SK-N-SH treated with all-trans-retinoic acid at 6 μM for 48 hours (cell line): Measurements from ENCODE around the gene FAM171A1.

ENCODE experiments used
- ARNTL ChIP-seq: fragments of 450-650 bp; formaldehyde crosslinking; IDR thresholded peaks from 2 replicates; pipeline ENCODE4 v1.5.0; 2020; ENCODE audit warnings: low read depth, mild to moderate bottlenecking, moderate library complexity, borderline replicate concordance
- PATZ1 ChIP-seq: fragments of 250-450 bp; sonication (Bioruptor Pico); IDR thresholded peaks from 2 replicates; pipeline ENCODE4 v1.8.0; 2020; ENCODE audit warnings: mild to moderate bottlenecking, moderate library complexity, borderline replicate concordance
- RARB ChIP-seq: fragments of 250-450 bp; sonication (Bioruptor Pico); IDR thresholded peaks from 2 replicates; pipeline ENCODE4 v1.8.0; 2021; ENCODE audit warnings: mild to moderate bottlenecking, moderate library complexity
- ZC3H10 ChIP-seq: fragments of 250-450 bp; sonication (Bioruptor Pico); IDR thresholded peaks from 2 replicates; pipeline ENCODE4 v1.5.1; 2021; ENCODE audit warnings: mild to moderate bottlenecking, moderate library complexity

- no peak for TF ChIP-seq RARB (CRISPR knock-in tag)
- TF ChIP-seq ZC3H10 (CRISPR knock-in tag): no peak
- no peak for TF ChIP-seq ARNTL (CRISPR knock-in tag)
- TF ChIP-seq PATZ1 (CRISPR knock-in tag): no peak
Observed at GRCh38 chr10:15370856-15371701, at the start of gene FAM171A1.
